ENCODE measurements around the gene WEE1. TPM values are rescaled to one million over a fixed set of nuclear protein-coding genes. Genes with fewer than 3 reads are reported as not detected.

WEE1 gene
- total and polyA plus RNA-seq, 12 donors: 12.7 to 114 (median 48.7) TPM

DNA sequence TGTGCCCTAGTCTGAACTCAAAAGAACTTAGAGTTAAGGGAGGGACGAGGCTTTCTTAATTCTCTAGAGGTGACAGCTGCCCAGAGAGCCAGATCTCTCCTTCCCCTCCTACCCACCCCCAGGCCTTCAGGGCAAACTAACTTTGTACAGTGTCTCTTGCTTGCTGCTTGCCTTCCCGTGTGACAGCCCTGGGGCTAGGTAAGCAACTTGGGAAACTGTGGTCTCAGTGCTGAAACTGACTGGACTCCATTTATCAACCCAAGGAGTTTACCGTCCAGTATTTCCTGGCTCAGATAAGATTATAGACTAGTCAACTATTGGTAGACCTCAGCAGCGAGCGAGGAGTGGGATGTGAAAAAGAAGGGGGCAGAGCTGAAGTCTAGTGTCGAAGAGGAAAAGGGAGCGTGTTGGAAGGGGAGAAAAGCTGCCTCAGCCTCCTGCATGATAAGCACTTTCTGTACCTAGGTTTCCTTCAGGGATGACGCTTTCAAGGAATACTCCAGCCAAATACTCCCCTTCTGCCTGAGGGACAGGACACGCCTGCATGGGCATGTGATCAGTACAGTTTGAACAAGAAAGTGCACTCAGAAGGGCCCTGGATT lies 43.3 kb upstream of the WEE1 start:
- Histone ChIP-seq H3K27ac (peak overlapping the region in 1 of 10 donors; percentile 13), H3K36me3 (peaks cover 0 to 35% (median 4%) of the 10 kb centered on the region in 9 donors), H3K4me1 (peaks cover 2 to 37% (median 18%) of the 10 kb centered on the region in 9 donors), H3K27me3 (no peaks in the 10 kb centered on the region), H3K9me3 (no peaks in the 10 kb centered on the region), H3K4me3 (no peak overlapping the region)
- TF ChIP-seq CTCF (IDR thresholded peaks at IDR 0.05): no peak
- no peak for DNase-seq
- peak in 2 of 8 donors; percentile 18 to 21 for ATAC-seq
- WGBS, 2 donors: 70 to 78% methylated on average over 9 of the region's 9 CpGs
- intact Hi-C loops (cut with DNase I): loop anchor here in 5 of 10 donors (5.0 to 10.0 kb wide), 5 partner anchors 82 to 445 kb away; no protein-coding TSS in a partner anchor

- peaks cover 2 to 39% (median 18%) of the 10 kb centered on the region in 9 donors for H3K4me1 ChIP-seq
Observed at GRCh38 chr11:9530901-9531625, 42.4 kb upstream of the WEE1 start.

DNA sequence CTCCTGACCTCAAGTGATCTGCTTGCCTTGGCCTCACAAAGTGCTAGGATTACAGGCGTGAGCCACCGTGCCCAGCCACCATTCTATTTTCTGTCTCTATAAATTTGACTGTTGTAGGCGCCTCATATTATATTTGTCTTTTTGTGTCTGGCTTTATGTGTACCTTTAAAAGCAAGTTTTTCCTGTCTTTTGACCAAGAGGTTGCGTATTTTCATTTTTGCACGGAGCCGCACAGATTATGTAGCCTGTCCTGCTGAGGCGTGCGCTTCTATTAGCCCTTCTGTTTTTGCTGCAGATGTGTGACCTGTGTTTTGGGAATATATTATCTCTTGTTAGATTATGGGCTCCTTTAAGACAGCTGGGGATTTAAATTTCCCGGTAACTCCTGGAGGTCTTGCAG lies 40.4 kb upstream of the WEE1 start:
- H3K27me3 ChIP-seq: no peaks in the 10 kb centered on the region
- no peak overlapping the region for H3K27ac ChIP-seq
- DNase-seq (no peak), ATAC-seq (no peak)
- intact Hi-C loops (cut with DNase I): loop anchor here in 5 of 10 donors (5.0 to 10.0 kb wide), 5 partner anchors 79 to 442 kb away; no protein-coding TSS in a partner anchor
- TF ChIP-seq CTCF (IDR thresholded peaks at IDR 0.05): no peak
- 96% methylated on average over 9 of the region's 9 CpGs for WGBS, 2 donors
- peaks cover 2 to 25% (median 12%) of the 10 kb centered on the region in 9 donors for H3K4me1 ChIP-seq
- H3K4me3 ChIP-seq: no peak overlapping the region
- H3K36me3 ChIP-seq: peaks cover 0 to 12% (median 0%) of the 10 kb centered on the region in 9 donors
- H3K9me3 ChIP-seq: no peaks in the 10 kb centered on the region

More at GRCh38 chr11:9530901-9531625, 42.4 kb upstream of the WEE1 start:
- no peaks in the 10 kb centered on the region for H3K27me3 ChIP-seq
- no peak for ATAC-seq
- DNase-seq: no peak
- H3K27ac ChIP-seq: no peak overlapping the region
- no peak for TF ChIP-seq CTCF (IDR thresholded peaks at IDR 0.05)
- intact Hi-C loops (cut with DNase I): loop anchor here in 5 of 10 donors (5.0 to 10.0 kb wide), 5 partner anchors 81 to 444 kb away; no protein-coding TSS in a partner anchor
- WGBS, 2 donors: 96 to 98% methylated on average over 8 of the region's 8 CpGs
- H3K4me3 ChIP-seq: no peak overlapping the region
- no peaks in the 10 kb centered on the region for H3K9me3 ChIP-seq
- H3K36me3 ChIP-seq: peaks cover 0 to 26% (median 3%) of the 10 kb centered on the region in 9 donors

GRCh38 chr11:9533736-9534473 lies 39.6 kb upstream of the WEE1 start:
- no peak for TF ChIP-seq CTCF (IDR thresholded peaks at IDR 0.05)
- DNase-seq: no peak
- intact Hi-C loops (cut with DNase I): loop anchor here in 7 of 10 donors (2.0 to 10.0 kb wide), 8 partner anchors 41 to 441 kb away; no protein-coding TSS in a partner anchor

More at GRCh38 chr11:9533736-9534473, 39.6 kb upstream of the WEE1 start:
- WGBS, 2 donors: 81 to 90% methylated on average over 5 of the region's 5 CpGs
- H3K9me3 ChIP-seq: no peaks in the 10 kb centered on the region
- H3K4me3 ChIP-seq: no peak overlapping the region
- H3K4me1 ChIP-seq: peaks cover 2 to 24% (median 8%) of the 10 kb centered on the region in 9 donors
- no peak overlapping the region for H3K27ac ChIP-seq
- H3K36me3 ChIP-seq: peaks cover 0 to 4% (median 0%) of the 10 kb centered on the region in 9 donors
- no peak for ATAC-seq
- no peaks in the 10 kb centered on the region for H3K27me3 ChIP-seq
